ENCODE data around the gene PEPD. TPM values are rescaled to one million over a fixed set of nuclear protein-coding genes. Genes with fewer than 3 reads are reported as not detected.

Gene PEPD
- polyA plus RNA-seq, 1 donor from 2014 or later, result 43.9 TPM

- Histone ChIP-seq H3K27ac (ENCODE audit: low read length) (no peak overlapping the region), H4K20me1 (ENCODE audit: insufficient read depth) (no peaks in the 10 kb centered on the region), H3K9me2 (ENCODE audit: insufficient read depth, low read length) (no peaks in the 10 kb centered on the region), H3K27me3 (ENCODE audit: insufficient read depth, low read depth, low read length) (no peaks in the 10 kb centered on the region), H3K36me3 (ENCODE audit: insufficient read depth, low read length) (no peaks in the 10 kb centered on the region), H3K9me3 (ENCODE audit: low read length) (no peaks in the 10 kb centered on the region), H3K9ac (ENCODE audit: low read length) (no peak overlapping the region), H2AFZ (ENCODE audit: low read depth, low read length) (no peak overlapping the region), H3K4me2 (ENCODE audit: low read length) (no peak overlapping the region), H3K4me3 (ENCODE audit: low read length) (no peak overlapping the region), H3K79me2 (replicated peaks; ENCODE audit: insufficient read depth, low read length) (no peaks in the 10 kb centered on the region), H3F3A (ENCODE audit: insufficient read depth, low read length, poor library complexity, severe bottlenecking) (no peaks in the 10 kb centered on the region)
- no peak for TF ChIP-seq REST (IDR thresholded peaks at IDR 0.05; ENCODE audit: borderline replicate concordance)
- TF ChIP-seq TAF1 (IDR thresholded peaks at IDR 0.05; ENCODE audit: low read depth), result no peak
- no peak for TF ChIP-seq RAD21 (conservative IDR thresholded peaks at IDR 0.05)
- TF ChIP-seq POLR2AphosphoS5 (IDR thresholded peaks at IDR 0.05), result no peak
- TF ChIP-seq EZH2 (IDR thresholded peaks at IDR 0.05; ENCODE audit: borderline replicate concordance, insufficient read depth, low read length, poor library complexity, severe bottlenecking), result no peak
- no peak for TF ChIP-seq EP300 (conservative IDR thresholded peaks at IDR 0.05; ENCODE audit: poor library complexity, severe bottlenecking)
- no peak for TF ChIP-seq SMC3 (conservative IDR thresholded peaks at IDR 0.05; ENCODE audit: poor library complexity)
- no peak for TF ChIP-seq CTCF (IDR thresholded peaks at IDR 0.05; ENCODE audit: poor library complexity, severe bottlenecking)
- no peak for TF ChIP-seq MXI1 (conservative IDR thresholded peaks at IDR 0.05; ENCODE audit: poor library complexity, severe bottlenecking)
Measured at GRCh38 chr19:33403221-33403972, 118.2 kb downstream of the PEPD start.

GRCh38 chr19:33402421-33403220 lies 119.0 kb downstream of the PEPD start:
- no peaks in the 10 kb centered on the region for H3F3A ChIP-seq (ENCODE audit: insufficient read depth, low read length, poor library complexity, severe bottlenecking)
- no peaks in the 10 kb centered on the region for H3K79me2 ChIP-seq (replicated peaks; ENCODE audit: insufficient read depth, low read length)
- H3K27me3 ChIP-seq (ENCODE audit: insufficient read depth, low read depth, low read length), result no peaks in the 10 kb centered on the region
- TF ChIP-seq POLR2AphosphoS5 (IDR thresholded peaks at IDR 0.05), result no peak
- TF ChIP-seq MXI1 (conservative IDR thresholded peaks at IDR 0.05; ENCODE audit: poor library complexity, severe bottlenecking), result no peak
- TF ChIP-seq EZH2 (IDR thresholded peaks at IDR 0.05; ENCODE audit: borderline replicate concordance, insufficient read depth, low read length, poor library complexity, severe bottlenecking), result no peak
- TF ChIP-seq REST (IDR thresholded peaks at IDR 0.05; ENCODE audit: borderline replicate concordance), result no peak
- TF ChIP-seq EP300 (conservative IDR thresholded peaks at IDR 0.05; ENCODE audit: poor library complexity, severe bottlenecking), result no peak
- no peak for TF ChIP-seq CTCF (IDR thresholded peaks at IDR 0.05; ENCODE audit: poor library complexity, severe bottlenecking)
- no peak for TF ChIP-seq SMC3 (conservative IDR thresholded peaks at IDR 0.05; ENCODE audit: poor library complexity)
- no peak for TF ChIP-seq RAD21 (conservative IDR thresholded peaks at IDR 0.05)
- no peak for TF ChIP-seq TAF1 (IDR thresholded peaks at IDR 0.05; ENCODE audit: low read depth)
- H3K4me3 ChIP-seq (ENCODE audit: low read length), result no peak overlapping the region
- H3K36me3 ChIP-seq (ENCODE audit: insufficient read depth, low read length), result no peaks in the 10 kb centered on the region
- H2AFZ ChIP-seq (ENCODE audit: low read depth, low read length), result no peak overlapping the region
- H3K9me3 ChIP-seq (ENCODE audit: low read length), result no peaks in the 10 kb centered on the region
- no peak overlapping the region for H3K9ac ChIP-seq (ENCODE audit: low read length)
- H3K9me2 ChIP-seq (ENCODE audit: insufficient read depth, low read length), result no peaks in the 10 kb centered on the region
- H3K27ac ChIP-seq (ENCODE audit: low read length), result no peak overlapping the region
- no peak overlapping the region for H3K4me2 ChIP-seq (ENCODE audit: low read length)
- no peaks in the 10 kb centered on the region for H4K20me1 ChIP-seq (ENCODE audit: insufficient read depth)
